Parathyroid adenoma (tissue), 2 donors: ENCODE measurements around the gene IL10.

Experiments
- H2AFZ ChIP-seq: fragments of 300-600 bp; sonication (generic); one replicate; pipeline ENCODE4 v1.7.0; 2017; ENCODE audit warnings: antibody characterized with exemption, mild to moderate bottlenecking
- H3K27ac ChIP-seq: fragments of 300-600 bp; sonication (generic); one replicate; pipeline ENCODE4 v1.7.0; 2017
- H3K27me3 ChIP-seq: fragments of 300-600 bp; sonication (generic); one replicate; pipeline ENCODE4 v1.7.0; 2017; ENCODE audit warnings: low read length; ENCODE audit not compliant: control insufficient read depth, insufficient read depth
- H3K36me3 ChIP-seq: fragments of 300-600 bp; sonication (generic); one replicate; pipeline ENCODE4 v1.7.0; 2017; ENCODE audit warnings: low read length; ENCODE audit not compliant: control insufficient read depth, insufficient read depth
- H3K4me1 ChIP-seq: fragments of 300-600 bp; sonication (generic); one replicate; pipeline ENCODE4 v1.7.0; 2017; ENCODE audit warnings: control low read depth
- H3K4me2 ChIP-seq: fragments of 300-600 bp; sonication (generic); one replicate; pipeline ENCODE4 v1.7.0; 2017; ENCODE audit warnings: low read length
- H3K4me3 ChIP-seq: fragments of 300-600 bp; sonication (generic); one replicate; pipeline ENCODE4 v1.7.0; 2017; ENCODE audit warnings: low read depth, low read length
- H3K79me2 ChIP-seq: fragments of 300-600 bp; sonication (generic); one replicate; pipeline ENCODE4 v1.7.0; 2017; ENCODE audit warnings: control low read depth
- H3K9ac ChIP-seq: fragments of 300-600 bp; sonication (generic); one replicate; pipeline ENCODE4 v1.7.0; 2017; ENCODE audit warnings: mild to moderate bottlenecking
- H3K9me3 ChIP-seq: fragments of 300-600 bp; sonication (generic); one replicate; pipeline ENCODE4 v1.7.0; 2017; ENCODE audit warnings: low read length; ENCODE audit not compliant: control insufficient read depth
- TF ChIP-seq, protein P1 (sequence below): fragments of 300-600 bp; sonication (generic); IDR thresholded peaks from one replicate; pipeline ENCODE4 v1.7.0; 2017; ENCODE audit warnings: antibody characterized with exemption, mild to moderate bottlenecking
- donor health status: primary hyperparathyroidism.

IL10 gene

DNA sequence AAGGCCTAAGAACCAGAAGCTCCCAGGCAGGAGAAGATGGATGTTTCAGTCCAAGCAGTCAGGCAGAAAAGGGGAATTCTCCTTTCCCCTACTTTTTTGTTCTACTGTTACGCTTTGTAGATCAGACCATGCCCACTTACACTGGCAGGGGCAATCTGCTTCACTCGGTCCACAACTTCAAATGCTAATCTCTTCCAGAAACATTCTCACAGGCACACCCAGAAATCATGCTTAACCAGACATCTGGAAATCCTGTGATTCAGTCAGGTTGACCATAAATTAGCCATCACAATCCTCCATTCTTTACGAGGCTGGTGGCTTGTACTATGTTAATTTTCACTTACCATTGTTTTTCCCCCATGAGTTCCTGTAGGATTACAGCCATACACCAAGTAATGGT, 23.8 kb upstream of the IL10 start:
- H3K9ac ChIP-seq: no peak overlapping the region
- TF ChIP-seq, protein P1, sequence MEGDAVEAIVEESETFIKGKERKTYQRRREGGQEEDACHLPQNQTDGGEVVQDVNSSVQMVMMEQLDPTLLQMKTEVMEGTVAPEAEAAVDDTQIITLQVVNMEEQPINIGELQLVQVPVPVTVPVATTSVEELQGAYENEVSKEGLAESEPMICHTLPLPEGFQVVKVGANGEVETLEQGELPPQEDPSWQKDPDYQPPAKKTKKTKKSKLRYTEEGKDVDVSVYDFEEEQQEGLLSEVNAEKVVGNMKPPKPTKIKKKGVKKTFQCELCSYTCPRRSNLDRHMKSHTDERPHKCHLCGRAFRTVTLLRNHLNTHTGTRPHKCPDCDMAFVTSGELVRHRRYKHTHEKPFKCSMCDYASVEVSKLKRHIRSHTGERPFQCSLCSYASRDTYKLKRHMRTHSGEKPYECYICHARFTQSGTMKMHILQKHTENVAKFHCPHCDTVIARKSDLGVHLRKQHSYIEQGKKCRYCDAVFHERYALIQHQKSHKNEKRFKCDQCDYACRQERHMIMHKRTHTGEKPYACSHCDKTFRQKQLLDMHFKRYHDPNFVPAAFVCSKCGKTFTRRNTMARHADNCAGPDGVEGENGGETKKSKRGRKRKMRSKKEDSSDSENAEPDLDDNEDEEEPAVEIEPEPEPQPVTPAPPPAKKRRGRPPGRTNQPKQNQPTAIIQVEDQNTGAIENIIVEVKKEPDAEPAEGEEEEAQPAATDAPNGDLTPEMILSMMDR: no peak

DNA sequence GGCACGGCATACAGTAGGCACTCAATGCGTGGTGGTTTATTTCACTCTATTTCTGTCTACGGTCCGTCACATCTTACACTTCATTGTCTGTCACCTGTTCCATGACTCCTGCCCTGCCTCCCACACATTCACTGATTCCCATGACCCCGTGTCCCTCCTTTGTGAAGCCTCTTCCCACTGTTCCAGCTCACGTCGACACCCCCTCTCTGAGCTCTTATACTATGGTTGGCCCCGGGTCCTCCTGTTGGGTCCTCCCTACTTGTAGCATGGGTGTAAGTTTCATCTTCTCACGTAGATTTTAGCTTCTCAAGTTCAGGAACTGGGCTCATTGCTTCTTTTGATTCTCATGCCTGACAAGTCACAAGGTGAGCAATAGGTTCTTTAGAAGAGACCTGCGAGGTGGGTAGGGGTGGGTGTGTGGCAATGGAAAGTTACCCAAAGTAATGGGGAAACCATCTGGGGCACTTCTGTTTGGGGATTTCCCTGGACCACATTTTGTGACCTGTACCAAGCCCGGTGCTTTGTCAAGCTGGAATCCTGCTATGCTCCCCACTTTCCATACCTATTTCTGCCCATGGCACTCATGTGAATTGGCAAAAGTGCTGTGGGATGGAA, 22.1 kb upstream of the IL10 start:
- Histone ChIP-seq H3K4me2 (no peak overlapping the region), H2AFZ (no peak overlapping the region), H3K4me1 (no peaks in the 10 kb centered on the region), H3K79me2 (no peaks in the 10 kb centered on the region), H3K9me3 (no peaks in the 10 kb centered on the region), H3K4me3 (no peak overlapping the region), H3K27ac (no peak overlapping the region), H3K36me3 (no peaks in the 10 kb centered on the region), H3K27me3 (no peaks in the 10 kb centered on the region), H3K9ac (no peak overlapping the region)
- TF ChIP-seq, protein P1: no peak

More for the DNA sequence above, 23.8 kb upstream of the IL10 start:
- H2AFZ ChIP-seq: no peak overlapping the region
- no peaks in the 10 kb centered on the region for H3K27me3 ChIP-seq
- H3K27ac ChIP-seq: no peak overlapping the region
- H3K4me1 ChIP-seq: no peaks in the 10 kb centered on the region
- H3K79me2 ChIP-seq: no peaks in the 10 kb centered on the region
- no peaks in the 10 kb centered on the region for H3K9me3 ChIP-seq
- H3K4me3 ChIP-seq: no peak overlapping the region
- H3K36me3 ChIP-seq: no peaks in the 10 kb centered on the region
- H3K4me2 ChIP-seq: no peak overlapping the region

DNA sequence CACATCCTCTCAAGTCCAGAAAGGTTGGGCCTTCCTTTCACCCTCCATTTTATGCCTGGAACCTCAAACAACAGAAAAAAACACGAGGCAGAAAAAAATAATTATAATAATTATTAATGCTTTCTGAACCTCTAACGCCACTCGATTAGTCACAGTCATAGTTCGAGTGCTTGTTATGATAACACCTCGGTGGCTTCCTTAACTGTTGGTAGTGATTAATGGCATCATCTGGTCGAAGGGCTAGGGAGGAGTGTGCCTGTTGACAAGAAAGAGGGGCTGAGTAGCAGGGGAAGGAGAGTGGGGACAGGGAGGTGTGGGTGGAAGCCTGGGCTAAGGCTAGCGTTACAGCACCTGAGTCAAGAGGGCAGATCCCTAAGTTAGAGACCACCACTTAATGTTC, 21.3 kb upstream of the IL10 start:
- no peaks in the 10 kb centered on the region for H3K9me3 ChIP-seq
- H3K79me2 ChIP-seq: no peaks in the 10 kb centered on the region
- H3K27me3 ChIP-seq: no peaks in the 10 kb centered on the region
- H2AFZ ChIP-seq: no peak overlapping the region
- H3K4me1 ChIP-seq: no peaks in the 10 kb centered on the region
- TF ChIP-seq, protein P1: no peak
- no peak overlapping the region for H3K9ac ChIP-seq
- no peak overlapping the region for H3K27ac ChIP-seq
- no peak overlapping the region for H3K4me3 ChIP-seq
- H3K36me3 ChIP-seq: no peaks in the 10 kb centered on the region
- H3K4me2 ChIP-seq: no peak overlapping the region

DNA sequence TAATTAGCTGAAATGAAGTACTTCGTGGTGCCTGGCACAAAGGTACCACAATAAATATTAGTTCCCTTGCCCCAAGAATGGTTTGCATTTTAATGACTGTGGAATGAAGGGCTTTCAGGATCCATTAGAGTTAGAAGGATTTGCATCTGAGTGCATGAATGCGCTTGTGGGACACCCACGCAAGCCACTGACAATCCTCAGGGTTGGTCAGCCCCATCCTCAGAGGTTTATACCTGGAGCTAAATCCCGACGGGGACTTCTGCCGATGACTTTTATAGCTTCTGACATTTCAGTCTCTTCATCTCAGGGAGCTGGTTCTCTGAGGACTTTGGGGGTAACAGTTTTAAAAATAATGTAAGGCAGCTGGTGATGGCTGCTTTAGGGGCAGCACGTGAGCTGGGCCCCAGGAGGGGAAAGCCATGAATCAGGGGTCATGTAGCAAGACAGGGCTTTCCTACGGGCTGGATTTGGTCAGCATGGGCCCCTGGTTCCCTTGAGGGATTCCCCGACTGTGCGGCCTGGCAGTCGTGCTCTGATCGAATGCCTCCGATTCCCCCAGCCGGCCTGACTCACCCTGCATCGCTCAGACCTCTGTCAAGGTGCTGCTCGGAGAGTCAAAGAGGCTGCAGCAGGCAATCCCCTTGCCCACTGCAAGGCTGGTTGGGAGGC, 20.8 kb upstream of the IL10 start:
- Histone ChIP-seq H3K4me3 (no peak overlapping the region), H3K9ac (no peak overlapping the region), H3K27me3 (no peaks in the 10 kb centered on the region), H3K4me1 (no peaks in the 10 kb centered on the region), H3K4me2 (no peak overlapping the region), H3K9me3 (no peaks in the 10 kb centered on the region), H3K79me2 (no peaks in the 10 kb centered on the region), H2AFZ (no peak overlapping the region), H3K36me3 (no peaks in the 10 kb centered on the region), H3K27ac (no peak overlapping the region)
- TF ChIP-seq, protein P1: no peak
